HG02588 (cell line): Measurements from ENCODE around the gene LIPH.

Experiments
- ATAC-seq: cut with Tn5 transposase; IDR thresholded peaks from one replicate; pipeline ENCODE4 v1.9.1; 2021; ENCODE audit warnings: mild to moderate bottlenecking, moderate library complexity; ENCODE audit not compliant: unreplicated experiment

The LIPH gene

DNA sequence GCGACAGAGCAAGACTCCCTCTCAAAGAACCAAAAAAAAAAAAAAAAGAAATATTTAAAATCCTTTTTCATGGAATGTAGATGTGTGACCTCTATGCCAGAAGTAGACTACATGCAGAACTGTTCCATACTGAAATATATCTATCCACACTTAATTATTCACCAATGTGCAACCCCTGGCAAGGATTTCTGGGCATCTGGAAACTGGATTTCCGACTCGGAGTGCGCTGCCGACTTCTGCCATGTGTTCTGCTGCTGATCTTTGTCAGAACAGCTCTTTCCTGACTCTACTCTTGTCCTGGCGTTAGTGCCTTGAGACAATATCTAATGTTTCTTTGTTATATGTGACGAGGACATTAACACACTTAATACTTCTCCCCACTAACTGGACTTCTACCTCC lies 11.7 kb downstream of the LIPH start:
- ATAC-seq, result no peak

DNA sequence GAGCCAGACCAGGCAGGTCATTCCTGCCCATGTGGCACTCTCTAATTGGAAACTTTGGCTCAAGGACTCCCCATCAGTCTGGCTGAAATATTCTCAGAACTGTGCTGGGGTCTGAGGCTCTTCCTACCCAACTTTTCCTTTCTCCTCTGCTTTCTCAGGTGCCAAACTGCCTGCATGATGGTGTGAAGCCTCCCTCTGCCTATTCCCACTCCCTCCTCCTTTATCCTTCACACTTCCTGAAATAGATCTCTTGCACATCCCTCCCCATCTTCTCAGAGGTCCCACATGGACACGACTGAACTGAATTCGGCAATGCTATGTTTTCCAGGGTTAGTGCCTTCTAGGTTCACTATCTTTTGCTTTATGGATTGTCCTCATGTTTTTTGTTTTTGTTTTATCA lies 12.5 kb downstream of the LIPH start:
- ATAC-seq, result no peak

DNA sequence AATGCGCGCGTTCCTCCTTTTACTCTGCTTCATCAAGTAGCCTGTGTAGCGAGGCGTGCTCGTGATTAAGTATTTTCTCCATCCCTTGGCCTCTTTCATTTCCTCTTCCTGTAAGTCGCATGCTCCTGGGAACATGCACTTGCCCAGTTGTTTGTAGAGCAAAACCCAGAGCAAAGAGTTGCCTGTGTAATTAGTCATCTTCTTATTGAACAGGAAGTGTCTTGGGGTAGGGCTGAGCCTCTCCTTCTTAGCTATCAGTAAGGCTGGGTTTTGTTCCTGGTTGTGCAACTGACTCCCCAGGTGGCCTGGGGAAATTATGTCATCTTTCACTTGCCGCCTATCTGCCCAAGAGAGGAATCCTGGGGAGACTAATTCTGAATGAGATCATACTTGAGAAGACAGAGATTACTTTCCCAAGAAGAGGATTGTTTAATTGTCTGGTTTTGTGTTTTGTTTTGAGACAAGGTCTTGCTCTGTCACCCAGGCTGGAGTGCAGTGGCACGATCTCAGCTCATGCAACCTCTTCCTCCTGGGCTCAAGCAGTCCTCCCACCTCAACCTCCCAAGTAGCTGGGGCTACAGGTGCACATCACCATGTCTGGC lies 14.9 kb downstream of the LIPH start:
- peak; percentile 98 for ATAC-seq

DNA sequence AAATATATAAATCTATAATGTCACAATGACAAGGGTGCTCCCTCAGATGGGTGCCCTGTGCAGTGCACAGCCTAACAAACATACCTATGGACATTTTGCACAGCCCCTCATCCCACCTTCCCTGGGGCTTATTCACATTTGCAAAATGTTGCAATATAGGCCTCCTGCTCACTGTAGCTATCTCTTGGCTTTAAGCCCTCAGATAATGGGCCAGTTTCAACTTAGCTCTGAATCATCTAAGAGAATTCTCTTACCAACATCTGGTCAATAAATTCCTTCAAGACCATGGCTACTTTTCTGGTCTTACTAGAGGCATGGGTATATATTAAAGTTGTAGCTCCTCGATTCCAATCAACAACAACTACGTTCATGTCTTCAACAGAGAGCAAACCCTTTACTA lies 17.9 kb downstream of the LIPH start:
- no peak for ATAC-seq

DNA sequence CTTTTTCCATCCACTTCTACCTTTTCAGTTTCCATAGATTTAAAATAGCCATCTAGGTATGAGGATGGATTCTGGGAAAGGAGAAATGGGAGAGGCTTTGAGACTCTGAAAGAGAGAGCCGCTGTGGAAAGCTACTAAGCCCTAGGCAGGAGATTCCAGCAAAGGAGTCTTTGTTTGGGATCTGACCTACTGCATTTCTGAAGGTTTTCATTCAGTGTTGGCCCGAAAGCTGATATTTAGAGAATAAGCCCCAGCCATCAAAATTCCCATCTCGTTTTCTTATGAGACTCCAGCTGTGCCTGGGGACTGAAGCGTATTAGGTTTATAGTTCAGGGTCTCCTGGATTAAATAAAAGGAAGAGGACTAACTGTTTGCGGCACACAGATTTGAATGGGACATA lies 19.5 kb downstream of the LIPH start:
- ATAC-seq, result no peak

DNA sequence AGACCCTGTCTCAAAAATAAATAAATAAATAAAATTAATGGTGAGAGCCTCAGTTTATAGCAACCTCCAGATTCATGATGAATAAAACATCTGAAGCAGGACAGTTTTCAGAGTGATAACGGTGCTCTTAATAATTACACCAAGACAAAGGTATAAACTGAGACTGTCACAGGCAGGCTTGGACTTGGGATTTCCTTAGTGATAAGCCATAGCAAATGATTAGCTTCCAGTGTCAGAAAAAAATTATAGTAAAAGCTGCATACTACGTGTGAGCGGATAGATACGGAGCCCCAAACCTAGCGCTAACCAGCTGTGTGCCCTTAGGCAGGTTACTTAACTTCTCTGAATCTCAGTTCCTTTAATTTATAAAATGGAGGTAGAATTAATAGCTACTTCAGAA lies 21.5 kb downstream of the LIPH start:
- no peak for ATAC-seq

DNA sequence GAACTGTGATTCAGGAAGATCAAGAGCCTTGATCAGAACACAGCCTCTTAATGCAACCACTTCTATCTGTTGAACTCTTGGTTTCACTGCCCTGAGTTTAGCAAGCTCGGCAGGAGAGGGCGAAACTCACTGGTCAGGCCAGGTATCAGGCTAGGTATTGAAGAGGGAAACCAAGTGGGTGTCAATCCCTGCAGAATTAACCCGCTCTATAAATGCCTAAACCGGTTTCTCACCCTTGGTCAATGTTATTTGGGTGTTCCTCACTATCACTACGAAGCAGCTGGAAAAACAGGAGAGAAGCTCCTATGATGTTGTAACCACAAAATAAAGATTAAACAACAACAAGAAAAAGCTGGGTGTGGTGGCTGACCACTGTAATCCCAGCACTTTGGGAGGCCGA lies 23.9 kb downstream of the LIPH start:
- no peak for ATAC-seq

DNA sequence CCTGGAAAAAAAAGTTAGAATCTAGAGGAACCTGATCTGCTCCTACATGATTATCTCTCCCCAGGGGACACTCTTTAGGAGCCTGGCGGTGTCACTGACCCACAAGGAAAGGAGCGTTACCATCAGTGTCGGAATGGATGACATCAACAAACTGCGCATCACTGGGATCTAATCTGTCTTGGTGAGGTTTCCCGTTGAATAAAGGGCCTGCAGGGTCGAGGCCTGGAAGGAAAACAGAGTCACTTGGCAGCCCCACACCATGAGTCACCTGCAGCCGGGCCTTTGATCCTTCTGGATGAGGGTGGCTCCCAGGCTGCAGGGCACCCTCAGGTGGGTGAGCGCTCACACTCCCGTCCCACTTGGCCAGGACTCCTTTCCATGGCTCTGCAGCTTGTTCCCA lies 25.0 kb downstream of the LIPH start:
- ATAC-seq, result no peak

DNA sequence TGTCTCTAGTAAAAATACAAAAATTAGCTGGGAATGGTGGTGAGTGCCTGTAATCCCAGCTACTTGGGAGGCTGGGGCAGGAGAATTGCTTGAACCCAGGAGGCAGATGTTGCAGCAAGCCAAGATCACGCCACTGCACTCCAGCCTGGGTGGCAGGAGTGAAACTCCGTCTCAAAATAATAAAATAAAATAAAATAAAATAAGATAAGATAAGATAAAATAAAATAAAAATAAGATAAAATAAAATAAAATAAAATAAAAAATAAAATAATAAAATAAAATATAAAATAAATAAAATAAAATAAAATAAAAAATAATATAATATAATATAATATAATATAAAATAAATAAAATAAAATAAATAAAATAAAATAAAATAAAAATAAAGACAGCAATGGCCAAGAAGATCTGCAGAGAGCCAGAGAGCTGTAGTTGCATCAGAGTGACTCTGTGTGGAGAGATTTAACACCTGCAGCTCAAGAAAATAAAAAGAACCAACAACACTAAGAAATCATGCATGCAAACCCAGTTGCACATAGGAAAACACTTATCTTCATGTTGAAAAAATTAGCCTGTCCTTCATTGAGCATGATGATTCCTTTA lies 25.9 kb downstream of the LIPH start:
- ATAC-seq, result no peak

DNA sequence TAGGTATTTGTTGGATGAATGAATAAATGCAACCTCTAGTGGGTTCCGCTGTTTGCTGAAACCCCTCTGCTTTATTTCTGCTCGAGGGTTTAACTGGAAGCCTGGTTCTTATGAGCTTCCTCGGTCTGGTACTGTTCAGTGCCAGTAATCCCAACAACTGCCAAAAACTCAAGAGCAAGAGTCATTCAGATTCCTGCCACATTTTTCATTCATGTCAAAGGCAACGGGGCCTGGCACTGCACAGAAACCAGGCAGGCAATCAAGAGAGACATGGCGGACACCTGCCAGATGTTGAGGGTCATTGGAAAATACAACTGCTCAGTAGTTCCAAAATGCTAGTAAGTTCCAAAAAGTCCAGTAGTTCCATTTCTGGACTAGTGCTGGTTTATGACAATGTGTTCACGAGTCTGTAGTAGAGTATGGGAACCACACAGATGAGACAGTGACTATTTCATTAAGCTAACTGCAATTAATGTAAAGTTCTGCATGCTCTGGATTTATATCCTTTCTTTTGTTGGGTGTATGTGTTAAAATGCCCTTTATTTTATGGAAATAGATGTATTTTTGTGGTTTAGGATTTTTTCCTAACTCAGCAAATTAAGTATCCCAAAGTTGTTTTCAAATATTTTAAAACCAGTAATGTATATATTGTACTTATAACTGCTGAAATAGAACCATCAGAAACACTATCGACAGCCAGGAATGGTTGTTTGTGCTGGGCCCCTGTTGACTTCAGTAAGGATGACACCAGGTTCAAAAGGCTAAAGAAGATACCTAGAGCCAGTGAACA lies 30.8 kb downstream of the LIPH start:
- no peak for ATAC-seq

DNA sequence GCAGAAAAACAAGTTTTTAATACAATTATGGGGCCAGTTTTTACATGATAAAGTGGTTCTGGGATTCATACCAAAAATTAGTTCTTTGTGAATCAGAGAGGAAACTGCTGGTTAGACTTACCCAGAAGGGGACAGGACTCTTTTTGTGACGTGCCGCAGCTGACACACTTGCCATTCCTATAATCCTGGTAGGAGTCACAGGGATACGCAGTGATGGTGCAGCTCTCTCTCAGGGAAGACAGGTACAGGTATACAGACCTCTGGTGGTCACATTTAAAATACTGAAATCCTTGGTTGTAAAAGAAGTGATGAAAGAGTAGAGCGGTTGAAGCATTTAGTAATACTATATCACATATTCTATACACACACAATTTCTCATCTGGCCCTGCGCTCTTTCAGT lies 33.4 kb downstream of the LIPH start:
- no peak for ATAC-seq

DNA sequence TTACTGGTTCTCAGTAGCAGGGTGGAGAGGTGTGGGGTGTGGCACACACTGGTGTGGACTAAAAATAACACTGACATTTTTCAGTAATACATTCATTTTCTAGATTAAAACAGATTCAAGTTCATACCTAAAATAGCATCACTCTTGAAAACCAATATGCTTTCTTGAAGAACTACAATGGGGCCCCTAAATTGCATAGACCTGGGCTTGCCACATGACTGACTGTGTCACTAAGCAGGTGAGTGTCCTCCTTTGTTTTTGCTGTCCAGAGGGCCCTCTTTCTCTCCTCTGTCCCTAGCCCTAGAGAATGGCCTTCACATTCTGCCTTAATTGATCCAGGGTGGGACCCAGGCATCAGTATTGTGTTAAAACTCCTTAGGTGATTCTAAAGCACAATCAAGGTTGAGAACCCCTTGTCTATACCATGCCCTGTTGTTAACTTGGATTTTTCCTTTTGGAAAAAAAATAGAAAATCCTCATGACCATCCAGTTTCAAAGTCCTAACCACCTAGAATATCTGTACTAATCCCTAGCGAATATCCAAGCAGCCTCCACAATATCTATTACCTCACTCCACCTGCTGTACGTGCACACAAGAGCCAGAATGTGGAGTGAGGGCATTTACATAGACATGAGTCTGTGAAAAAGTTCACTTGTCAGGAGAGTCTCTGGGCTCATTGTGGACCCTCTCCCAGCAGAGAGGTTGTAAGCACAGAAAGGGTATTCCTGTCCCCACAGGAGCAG lies 34.8 kb downstream of the LIPH start:
- ATAC-seq, result no peak

DNA sequence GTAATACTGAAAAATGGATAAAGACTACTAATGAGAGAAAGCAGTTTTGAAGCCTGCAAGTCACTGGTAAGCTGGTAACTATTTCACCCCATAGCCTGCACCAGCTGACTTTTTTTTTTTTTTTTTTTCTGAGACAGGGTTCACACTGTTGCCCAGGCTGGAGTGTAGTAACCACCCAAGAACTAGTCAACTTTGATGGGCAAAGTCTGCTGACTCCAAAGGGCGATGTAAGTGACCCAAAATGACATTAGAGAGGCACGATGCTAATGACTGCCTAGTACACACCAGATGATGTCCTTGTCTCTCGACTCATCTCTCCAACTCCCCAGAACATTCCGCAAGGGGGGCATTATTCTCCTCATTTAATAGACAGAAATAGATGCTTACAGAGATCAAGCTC lies 40.7 kb downstream of the LIPH start:
- ATAC-seq, result no peak

DNA sequence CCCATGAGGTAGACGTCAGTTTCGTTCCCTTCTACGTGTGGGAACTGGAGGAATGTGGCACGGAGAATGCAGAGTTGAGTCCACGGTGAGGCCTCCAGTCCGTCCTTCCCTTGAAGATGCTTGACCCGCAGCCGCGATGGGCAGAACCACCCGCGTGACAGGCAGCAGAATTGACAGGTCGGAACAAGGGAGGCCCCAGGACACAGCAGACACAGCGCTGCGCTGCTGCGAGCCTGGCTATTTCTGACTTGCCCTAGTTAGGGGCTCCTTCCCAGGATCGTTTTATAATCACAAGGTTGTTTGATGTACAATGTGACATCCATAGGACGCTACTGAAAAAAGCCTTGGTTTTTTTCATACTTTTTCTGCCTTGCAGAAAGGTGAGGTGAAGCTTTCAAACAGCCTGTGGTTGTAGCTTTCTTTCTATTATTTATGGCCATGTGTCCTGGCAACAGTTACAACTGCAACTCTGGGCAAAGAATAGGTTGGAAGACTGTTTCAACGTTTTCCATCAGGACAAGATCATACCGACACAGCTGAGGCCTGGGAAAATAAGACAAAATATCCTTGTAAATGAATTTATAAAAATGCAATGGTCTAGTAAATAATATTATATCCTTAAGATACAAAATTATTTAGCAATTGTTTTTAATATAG lies 43.9 kb downstream of the LIPH start:
- ATAC-seq, result no peak

DNA sequence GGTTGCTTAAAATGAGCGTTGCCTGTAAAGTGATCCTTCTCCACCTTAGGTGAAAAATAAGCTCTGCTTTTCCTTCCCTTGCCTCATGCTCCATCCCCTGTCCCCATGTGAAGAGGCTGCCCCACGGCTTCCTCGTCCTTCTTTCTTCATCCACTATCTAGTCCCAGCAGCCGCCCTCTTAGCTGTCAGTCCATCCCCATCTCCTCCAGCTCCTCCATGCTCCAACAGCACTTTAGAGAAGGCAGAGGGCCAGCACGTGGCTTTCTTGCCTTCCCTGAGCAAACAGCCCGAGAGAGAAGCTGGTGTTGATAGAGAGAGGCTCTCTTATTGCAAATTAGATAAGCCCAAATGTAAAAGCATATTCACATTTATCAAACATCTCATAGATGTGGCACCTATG lies 44.5 kb downstream of the LIPH start:
- no peak for ATAC-seq

DNA sequence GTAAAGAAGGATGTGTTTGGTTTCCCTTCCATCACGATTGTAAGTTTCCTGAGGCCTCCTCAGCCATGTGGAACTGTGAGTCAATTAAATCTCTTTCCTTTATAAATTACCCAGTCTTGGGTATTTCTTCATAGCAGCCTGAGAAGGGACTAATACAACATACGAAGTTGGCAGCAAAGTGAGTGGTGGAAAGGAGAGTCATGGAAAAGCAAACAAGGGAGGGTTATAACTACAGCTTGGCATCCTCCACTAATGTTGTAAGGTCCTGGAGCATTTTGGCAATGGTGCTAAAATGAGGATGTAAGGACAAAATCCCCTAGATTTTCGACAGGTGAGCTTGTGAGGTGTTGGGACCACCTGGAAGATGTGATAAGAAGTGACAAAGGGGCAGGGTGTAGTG lies 47.8 kb downstream of the LIPH start:
- no peak for ATAC-seq

DNA sequence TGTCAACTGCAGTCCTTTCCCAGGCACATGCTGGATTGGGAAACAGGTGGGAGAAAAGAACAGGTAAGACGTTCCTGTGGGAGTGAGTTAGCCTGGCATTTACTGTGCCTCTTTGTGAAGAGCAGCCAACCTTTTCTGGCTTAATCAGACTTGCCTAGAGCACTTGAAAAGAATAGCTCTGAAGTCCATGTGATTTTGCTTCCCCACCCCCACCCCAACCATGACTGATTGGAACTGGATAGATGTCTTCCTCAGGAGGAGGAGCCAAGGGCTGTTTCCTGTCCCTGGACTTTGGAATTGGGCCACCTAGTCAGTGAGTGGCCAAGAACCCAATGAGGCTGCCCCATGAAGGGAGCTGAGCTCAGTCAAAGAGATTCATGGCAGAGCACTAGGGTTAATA lies 48.9 kb downstream of the LIPH start:
- no peak for ATAC-seq

DNA sequence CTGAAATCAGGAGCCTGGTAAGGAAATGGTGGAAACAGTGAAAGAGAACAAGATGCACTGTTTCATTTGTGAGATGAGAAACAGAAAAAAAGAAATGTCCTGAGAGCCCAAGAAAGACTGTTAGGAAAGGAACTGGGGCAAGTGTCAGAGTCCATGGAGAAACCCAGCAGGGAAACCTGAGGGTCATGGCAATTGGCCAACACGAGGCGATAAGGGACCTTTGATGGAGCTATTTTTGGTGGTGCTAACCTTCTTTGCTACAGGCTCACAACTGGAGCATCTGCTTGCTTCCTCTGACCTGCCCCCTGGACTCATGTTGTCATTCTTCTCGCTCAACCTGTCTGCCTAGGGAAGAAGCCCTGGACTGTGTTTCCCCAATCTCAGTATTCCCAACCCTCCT lies 49.4 kb downstream of the LIPH start:
- no peak for ATAC-seq

DNA sequence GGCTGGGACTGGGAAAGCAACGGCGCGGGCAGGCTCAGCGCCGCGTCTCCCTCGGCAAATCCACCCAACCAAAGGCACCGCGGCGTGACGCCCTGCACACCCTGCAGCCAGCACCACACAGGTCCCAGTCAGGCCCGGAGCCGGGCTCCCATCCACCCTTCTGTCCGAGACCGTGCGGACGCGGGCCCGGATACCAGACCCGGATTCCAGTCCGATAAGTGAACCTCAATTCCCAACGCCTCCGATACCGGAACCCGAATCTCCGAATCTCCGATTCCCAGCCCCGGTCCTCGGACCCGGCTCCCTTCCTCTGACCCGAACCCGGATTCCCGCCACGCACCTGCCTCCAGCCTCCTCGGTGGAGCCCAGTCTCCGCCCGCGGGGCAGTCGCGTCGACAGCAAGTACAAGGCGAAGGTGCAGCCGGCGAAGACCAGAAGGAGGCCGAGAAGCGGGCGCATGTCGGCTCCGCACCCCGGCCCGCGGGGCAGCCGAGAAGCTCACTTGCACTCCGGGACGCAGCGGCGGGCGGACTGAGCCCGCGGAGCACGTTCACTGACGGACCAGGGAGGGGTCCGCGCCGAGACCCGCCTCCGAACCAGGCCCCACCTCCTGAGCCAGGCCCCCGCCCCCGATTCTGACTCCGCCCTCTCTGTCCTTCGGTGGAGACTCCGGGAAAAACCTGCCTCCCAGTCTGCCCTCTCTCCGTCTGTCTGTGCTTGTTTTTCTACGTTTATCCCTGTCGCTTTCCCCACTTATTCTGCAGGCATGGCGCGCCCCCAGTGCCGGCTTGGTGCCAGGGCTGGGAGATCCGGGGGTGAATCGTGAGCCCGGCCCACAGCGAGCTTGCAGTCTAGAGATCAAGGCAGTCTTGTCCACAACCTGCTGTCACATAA lies 53.6 kb downstream of the LIPH start, which contains the start of gene TMEM41A:
TMEM41A (minus strand) TSS at position 533 of the 894 bp plus-strand sequence; CDS start at position 459, 74 bp downstream.
- peak; percentile 93 for ATAC-seq

DNA sequence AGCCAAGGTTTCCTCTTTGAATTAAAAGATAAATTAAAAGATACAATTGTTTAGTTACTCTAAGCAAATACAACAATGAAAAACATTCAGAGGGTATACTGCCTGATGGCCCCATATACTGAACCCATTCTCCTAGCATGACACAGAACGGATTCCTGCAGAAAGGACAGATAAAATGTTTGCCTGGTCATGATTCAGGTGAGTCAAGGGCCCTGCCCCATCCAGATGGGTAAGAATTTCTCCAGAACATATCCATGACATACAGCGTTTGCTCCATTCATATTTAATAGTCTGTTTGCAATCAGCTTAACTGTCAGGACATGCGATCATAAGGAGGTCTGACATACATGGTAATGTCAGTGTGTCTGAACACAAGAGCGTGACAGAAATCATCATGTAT lies 62.1 kb downstream of the LIPH start:
- no peak for ATAC-seq
